ENCODE measurements around the gene STAT3. TPM values are rescaled to one million over a fixed set of nuclear protein-coding genes. Genes with fewer than 3 reads are reported as not detected.

The STAT3 gene
- total and polyA plus RNA-seq, 2 of the 13 experiments (the other 11 are each of a cell fraction or from before 2014, with no cell fraction given): 61.8 to 62.4 TPM

GRCh38 chr17:42313773-42314566, 74.3 kb downstream of the STAT3 start (continued):
- TF ChIP-seq ZNF142 (CRISPR knock-in tag; IDR thresholded peaks at IDR 0.05): no peak
- TF ChIP-seq ZNF263 (CRISPR knock-in tag; IDR thresholded peaks at IDR 0.05): 0 out of 2 replicates have a peak, but pooled peaks have one; percentile 56
- TF ChIP-seq JUNB (CRISPR knock-in tag; IDR thresholded peaks at IDR 0.05; ENCODE audit: borderline replicate concordance): no peak
- TF ChIP-seq WIZ (CRISPR knock-in tag; IDR thresholded peaks at IDR 0.05): no peak
- no peak for TF ChIP-seq HMGA1 (CRISPR knock-in tag; conservative IDR thresholded peaks at IDR 0.05)
- peak; percentile 52; the same call in 1 of the 2 replicates for TF ChIP-seq POLR2AphosphoS2 (IDR thresholded peaks at IDR 0.05; ENCODE audit: low read depth, low read length)
- no peak for TF ChIP-seq ZNF691 (CRISPR knock-in tag; IDR thresholded peaks at IDR 0.05; ENCODE audit: borderline replicate concordance, low read depth)
- no peak for TF ChIP-seq SMARCC2 (IDR thresholded peaks at IDR 0.05)
- no peak for TF ChIP-seq ZNF597 (CRISPR knock-in tag; IDR thresholded peaks at IDR 0.05)
- TF ChIP-seq RBAK (CRISPR knock-in tag; IDR thresholded peaks at IDR 0.05): peak; percentile 21; the same call in 1 of the 2 replicates
- TF ChIP-seq ZNF484 (CRISPR knock-in tag; IDR thresholded peaks at IDR 0.05; ENCODE audit: borderline replicate concordance, low read depth): no peak
- no peak for TF ChIP-seq ZNF75D (CRISPR knock-in tag; IDR thresholded peaks at IDR 0.05; ENCODE audit: borderline replicate concordance)
- no peak for TF ChIP-seq MAFF (IDR thresholded peaks at IDR 0.05; ENCODE audit: low read depth, low read length)
- no peak for TF ChIP-seq SYNCRIP (IDR thresholded peaks at IDR 0.05; ENCODE audit: insufficient read depth, low read depth, low read length)
- no peak for TF ChIP-seq ATRX (CRISPR knock-in tag; IDR thresholded peaks at IDR 0.05; ENCODE audit: borderline replicate concordance)
- TF ChIP-seq HNF4A (CRISPR knock-in tag; IDR thresholded peaks at IDR 0.05): no peak
